Putamen (tissue), 1 donor: ENCODE data around the gene CDK5RAP2.
"Not testable (repeated sequence)": the region's sequence is repeated elsewhere in the genome, so short reads cannot be mapped to it uniquely, and the experiment has no call there.

Experiments used
- DNase-seq: peaks from one replicate; pipeline ENCODE4 v3.0.0-alpha.2; 2016; ENCODE audit warnings: low spot score

Gene CDK5RAP2

DNA sequence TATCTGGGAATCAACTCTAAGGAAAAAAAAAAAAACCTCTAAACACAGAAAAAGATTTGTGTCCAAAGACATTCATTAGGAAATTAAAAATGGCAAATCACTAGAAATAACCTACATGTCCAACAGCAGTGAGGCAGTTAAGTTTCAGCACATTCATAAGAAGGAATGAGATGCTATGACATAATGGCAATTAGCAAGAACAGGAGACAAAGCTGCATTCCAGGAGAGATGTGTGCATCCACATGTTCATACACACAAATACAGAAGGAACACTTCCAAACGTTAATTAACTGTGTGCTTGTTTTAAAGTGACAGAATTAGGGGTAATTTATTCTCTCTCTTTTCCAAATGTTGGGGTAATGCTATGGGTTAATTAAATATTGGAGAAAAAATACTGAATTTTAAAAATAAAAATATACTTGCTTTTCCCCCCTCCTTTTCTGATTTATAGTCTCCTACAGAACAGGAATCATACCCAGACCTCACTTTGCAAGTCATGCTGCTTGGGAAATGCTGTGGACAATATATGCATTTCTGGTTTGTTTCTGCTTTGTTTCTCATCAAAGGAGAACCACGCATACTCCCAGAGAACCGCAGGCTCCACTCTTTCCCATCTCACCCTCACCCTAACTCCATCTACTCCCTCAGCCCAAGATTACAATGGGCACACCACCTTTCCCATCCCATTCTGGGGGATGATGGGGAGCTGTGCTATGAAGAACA lies 114.1 kb downstream of the CDK5RAP2 start:
- DNase-seq = no peak

DNA sequence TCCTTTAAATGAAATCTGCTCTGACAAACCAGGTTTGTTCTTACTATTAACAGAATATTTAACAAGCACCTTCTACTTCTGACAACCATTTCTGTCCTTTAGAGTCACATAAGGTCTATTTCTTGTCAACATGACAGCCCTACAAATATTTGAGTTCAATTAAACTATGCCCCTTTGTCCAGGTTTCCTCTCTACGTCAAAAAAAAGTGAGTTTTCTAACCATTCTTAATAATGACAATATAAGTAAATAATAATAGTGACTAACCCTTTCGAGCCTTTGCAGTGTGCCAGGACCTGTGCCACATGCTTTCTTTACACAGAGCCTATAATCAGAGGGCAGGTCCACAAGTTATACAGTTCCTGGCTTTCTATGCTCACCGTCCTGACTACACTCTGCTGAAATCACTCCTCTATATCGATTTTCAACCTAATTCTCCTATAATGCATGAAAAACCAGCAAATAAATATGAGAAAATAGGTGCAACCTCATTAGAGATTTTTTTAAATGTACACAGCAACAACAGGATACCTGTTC lies 115.0 kb downstream of the CDK5RAP2 start:
- DNase-seq = no peak

DNA sequence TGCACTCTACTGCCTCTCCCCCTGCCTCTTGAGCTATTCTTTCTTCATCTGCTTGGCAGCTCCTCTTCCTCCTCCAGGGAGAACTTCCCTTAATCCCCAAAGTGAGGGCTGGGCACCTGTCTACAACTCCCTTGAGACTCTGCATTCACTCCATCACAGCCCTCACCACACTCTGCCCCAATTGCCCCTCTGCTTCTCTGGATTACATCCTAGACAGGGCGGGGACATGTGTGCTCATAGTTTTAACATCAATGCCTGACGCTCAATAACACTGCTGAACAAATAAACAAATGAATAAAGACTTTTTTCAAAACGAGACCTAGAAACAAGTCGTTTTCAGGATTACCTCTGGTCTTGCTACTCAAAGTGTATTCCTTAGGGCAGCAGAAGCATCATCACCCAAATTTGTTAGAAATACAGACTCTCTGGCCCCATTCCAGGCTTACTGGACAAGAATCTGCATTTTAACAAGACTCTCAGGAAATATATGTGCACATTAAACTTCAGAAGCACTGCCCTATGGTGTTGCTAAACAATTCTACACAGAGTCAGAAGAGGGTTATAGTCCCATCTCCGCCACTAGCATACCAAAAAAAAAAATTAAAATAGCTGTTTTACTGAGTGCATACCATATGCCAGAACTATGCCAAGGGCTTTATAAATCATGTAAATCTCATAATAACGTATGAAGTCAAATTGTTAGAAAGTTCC lies 115.6 kb downstream of the CDK5RAP2 start:
- no peak for DNase-seq

DNA sequence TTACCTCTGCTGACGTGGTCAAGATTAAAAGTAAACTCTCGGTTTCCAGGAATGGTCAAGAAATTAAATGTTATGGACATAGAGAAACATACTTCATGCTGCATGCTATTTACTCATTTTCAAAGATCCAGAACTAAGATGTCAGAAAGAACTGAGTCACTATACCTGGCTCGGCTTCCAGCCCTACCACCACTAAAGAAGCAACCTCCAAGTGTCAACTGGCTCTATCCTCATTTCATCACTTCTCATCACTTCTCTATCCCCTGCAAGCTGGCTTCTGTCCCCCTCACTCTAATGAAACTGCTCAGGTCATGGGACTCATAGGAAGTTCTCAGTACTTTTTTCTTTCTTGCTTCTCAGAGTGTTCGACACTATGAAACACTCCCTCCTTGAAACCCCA lies 116.2 kb downstream of the CDK5RAP2 start:
- no peak for DNase-seq

DNA sequence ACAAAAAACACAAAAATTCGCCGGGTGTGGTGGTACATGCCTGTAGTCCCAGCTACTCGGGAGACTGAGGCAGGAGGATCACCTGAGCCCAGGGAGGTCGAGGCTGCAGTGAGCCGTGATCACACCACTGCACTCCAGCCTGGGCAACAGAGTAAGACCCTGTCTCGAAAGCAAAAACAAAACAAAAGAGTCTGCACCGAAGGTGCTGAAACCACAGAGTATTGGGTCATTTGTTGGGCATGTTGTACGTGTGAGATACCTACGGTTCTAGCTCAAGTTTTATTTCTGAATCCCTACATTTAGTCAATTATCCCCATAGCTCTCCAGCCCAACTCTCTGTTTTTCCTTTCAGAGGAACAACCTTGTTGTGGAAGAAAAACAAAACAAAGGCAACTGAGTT lies 118.3 kb downstream of the CDK5RAP2 start:
- not testable (repeated sequence) for DNase-seq

GRCh38 chr9:120456218-120456617 lies 123.7 kb downstream of the CDK5RAP2 start:
- no peak for DNase-seq

DNA sequence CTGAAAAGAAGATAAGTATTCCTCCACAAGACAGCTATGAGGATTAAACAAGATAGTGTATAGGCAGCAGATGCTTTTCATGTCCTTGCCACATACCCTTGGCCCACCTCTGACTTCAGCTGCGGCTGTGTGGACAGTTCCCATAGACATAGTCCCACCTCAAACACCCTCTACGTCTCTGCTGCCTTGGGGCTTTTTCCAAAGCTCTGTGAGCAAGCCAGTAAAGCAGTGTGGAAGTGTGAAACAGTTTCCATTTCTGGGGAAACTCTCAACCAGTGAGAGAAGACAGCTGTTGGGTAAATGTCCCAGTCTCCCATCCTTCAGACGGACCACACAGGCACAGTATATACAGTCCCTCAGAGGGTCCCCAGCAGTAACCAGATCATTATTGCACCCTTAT lies 125.5 kb downstream of the CDK5RAP2 start:
- no peak for DNase-seq

DNA sequence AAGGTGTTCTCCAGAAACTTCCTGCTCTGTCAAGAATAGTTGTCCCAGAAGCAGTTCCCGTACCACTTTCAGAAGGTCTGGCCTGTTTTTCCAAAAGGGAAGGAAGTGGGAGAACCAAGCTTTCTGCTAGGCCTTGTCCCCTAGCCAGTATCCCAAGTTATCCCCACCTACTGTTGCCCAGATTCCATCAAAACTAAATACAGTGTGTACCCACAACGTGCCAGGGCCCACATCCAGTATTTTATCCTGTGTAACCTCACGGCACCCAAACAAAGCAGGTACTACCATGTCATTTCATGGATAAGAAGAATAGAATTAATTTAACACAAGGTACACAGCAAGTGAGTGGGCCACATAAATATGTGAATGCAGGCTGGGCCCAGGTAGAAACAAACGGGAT lies 126.2 kb downstream of the CDK5RAP2 start:
- no peak for DNase-seq

- no peak for DNase-seq
Measured at GRCh38 chr9:120452631-120453030, 127.3 kb downstream of the CDK5RAP2 start.

DNA sequence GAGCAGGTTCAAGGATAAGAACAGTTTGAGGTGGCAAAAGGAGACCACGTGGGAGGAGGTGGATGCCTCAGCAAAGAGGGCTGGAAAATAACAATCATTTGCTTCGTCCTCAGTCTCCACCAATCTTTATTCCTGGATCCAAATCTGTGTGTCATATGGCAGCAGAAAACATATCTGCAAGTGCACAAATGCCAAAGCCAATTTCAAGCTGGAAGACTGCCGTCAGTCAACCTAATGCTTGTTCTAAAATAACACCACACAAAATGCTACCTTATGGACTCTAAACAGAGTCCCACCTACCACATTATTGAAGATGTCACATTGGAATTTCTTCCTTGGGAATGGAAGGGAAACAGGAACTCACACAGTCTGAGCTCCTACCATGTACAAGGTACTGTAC lies 129.1 kb downstream of the CDK5RAP2 start:
- DNase-seq = no peak

DNA sequence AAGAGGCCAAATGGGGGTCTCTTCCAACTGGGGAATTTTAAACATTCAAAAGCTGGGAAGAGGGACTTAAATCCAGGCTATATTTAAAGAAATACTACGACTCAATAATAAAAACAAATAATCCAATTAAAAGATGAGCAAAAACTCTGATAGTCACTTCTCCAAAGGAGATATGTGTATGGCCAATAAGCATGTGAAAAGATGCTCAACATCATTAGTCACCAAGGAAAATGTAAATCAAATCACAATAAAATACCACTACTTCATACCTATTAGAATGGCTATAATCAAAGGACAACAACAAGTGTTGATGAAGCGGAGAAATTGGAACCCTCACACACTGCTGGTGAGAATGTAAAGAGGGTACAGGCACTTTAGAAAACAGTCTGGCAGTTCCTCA lies 130.4 kb downstream of the CDK5RAP2 start:
- no peak for DNase-seq

- no peak for DNase-seq
Measured at GRCh38 chr9:120447959-120448500, 131.9 kb downstream of the CDK5RAP2 start.

GRCh38 chr9:120446671-120447070 lies 133.3 kb downstream of the CDK5RAP2 start:
- no peak for DNase-seq

- DNase-seq = no peak
Measured at GRCh38 chr9:120443976-120444375, 136.0 kb downstream of the CDK5RAP2 start.

GRCh38 chr9:120443489-120443888 lies 136.5 kb downstream of the CDK5RAP2 start:
- no peak for DNase-seq

DNA sequence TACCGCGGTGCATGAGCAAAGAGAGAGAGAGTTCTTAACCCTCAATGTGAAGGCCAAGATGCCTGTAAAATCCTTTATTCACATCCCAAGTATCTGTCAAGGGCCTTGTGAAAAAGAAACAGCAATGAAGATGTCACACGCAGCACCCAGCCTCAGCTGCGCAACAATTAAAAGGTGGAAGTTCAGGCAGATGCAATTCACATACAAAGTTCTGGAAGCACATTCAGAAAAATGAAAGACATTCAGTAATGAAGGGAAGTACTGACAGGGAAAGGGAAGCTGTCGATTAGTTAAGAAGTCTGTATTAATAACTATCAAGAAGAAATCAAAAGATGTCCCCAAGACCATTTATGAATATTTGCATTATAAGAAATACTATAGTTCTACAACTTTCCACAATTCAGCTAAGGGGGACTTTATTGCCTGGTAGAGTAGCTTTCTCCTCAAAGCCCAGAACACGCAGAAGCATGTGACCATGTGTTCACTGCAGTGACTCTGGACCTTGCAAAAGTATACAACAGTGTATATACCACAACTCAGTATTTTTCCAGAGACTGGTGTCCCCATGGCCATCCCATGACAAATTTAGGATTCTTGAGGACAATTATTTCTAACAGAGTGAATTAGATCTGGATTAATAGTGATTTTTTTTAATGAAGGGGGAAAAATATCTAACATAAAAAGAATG lies 137.5 kb downstream of the CDK5RAP2 start:
- no peak for DNase-seq

DNA sequence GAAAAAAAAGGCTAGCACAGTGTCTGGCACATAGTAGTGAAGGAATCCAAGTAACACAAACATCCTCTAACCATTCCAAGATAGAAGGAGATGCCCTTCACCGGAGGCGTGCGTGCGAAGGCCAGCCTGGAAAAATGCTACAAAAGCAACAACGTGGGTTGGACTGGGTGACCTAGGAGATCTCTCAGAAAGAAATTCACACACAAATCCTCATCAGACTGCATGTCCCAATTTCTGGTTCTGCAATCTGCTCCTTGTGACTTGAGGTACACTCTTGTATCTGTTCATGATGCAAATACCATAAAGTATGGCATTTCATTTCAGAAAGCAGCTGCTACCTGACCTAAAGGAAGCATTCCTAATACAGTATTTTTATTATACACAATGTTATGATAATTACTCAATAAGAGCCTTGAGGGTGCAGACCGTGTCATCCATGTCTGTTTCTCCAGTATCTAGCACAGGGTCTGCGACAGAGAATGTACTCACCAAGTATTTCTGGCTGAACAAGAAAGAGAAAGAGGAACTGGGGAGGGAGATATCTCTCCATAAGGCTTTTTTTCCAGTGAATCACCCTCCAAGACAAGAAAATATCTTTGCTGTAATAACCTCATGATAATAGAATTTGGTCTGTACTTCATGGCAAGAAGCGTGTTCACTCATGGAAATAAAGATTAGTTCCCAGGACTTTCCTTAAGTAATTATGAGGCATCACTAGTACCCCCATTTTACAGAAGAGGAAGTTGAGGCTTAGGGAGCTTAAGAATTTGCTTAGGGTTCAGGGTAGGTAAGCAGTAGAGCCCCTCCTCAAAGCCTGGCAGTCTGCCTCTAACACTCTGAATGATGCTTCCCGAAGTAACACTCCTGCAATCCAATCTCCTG lies 138.3 kb downstream of the CDK5RAP2 start:
- no peak for DNase-seq

DNA sequence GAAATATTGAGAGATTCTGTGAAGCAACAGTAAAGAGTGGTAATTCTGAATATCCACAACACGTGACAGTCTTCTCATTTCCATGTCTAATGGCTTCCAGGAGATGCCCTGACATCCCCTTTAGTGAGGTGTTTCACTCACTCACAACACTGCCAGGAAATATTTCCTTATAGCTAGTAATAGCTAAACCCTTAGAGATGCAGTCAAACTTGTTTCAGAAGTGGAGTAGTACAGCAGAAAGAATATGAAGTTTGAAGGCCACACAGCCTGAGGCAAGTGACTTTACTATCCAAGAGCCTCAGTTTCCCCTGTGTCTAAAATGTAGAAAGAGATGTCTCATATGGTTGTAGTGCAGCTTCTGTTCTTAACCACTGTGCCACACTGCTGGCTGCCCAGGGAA lies 139.2 kb downstream of the CDK5RAP2 start:
- DNase-seq = no peak

DNA sequence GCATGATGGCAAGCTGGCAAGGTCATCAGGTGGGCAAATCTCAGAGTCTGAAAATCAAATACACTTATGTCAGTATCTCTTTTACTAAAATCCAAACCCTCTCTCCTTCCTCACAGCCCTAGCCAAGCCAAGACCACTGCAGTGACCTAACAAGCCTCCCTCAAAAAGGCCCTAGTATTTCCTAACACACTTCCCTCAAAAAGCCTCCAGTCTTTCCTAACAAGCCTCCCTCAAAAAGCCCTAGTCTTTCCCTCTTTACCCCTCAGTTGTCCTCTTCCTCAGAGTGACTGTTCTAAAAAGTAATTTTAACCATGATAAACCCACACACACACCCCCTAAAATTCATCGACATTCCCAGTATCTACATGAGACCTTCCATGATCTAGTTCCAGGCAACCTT lies 140.0 kb downstream of the CDK5RAP2 start:
- DNase-seq = no peak

DNA sequence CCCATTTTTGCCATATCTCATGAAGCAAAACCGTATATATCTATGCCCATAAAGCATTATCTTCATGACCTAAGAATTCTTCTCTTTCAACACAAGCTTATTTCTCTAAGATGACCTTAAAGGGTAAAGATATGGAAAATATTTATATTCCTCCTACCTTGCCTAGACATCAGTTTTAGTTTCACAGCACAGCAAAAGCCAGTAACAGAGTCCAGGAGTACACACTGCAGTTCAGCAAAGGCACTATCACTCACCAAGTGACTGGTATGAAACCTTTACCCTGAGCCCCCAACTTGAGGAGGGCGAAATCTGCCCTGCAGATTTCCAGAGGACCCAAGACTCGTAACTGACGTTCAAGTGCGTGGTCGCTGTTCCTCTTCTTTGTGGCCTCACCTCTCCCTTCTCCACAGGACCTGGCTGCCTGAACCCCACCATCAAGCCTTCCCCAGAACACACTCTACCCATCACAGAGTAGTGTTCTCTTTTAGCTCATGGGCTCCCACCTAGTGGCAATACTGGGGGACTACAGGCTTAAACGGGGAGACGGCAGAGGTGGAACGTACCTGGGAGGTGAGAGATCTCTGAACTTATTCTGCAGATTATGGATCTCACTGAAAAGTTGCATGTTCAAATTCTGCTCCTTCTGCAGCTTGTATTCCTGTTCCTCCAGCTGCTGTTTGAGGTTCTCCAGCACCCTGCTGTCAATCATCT lies 141.0 kb downstream of the CDK5RAP2 start:
- DNase-seq = no peak

DNA sequence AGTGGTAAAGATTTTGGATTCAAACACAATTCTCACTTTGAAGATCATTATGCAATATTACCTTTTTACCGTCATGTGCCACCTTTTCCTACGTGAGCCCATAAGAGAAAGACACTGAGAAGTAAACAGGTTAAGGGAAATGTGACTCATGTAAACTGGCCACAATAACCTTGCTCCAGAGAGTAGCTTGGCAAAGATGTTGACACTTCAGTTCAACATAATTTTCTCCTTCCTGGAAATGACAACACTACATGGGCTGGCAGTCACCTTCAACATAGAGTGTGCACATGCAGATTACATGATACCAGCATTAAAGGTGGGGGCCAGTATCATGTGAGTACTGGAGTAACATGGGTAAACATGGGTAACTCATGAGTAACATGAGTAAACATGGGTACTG lies 141.9 kb downstream of the CDK5RAP2 start:
- no peak for DNase-seq
